H9 (cell line): ENCODE measurements around the gene BCKDHA. TPM values are rescaled to one million over a fixed set of nuclear protein-coding genes. Genes with fewer than 3 reads are reported as not detected.

Experiments
- DNase-seq: peaks from one replicate; pipeline ENCODE4 v3.0.0-alpha.2; 2017
- H2AFZ ChIP-seq: one replicate; pipeline ENCODE4 v1.6.1; 2013; ENCODE audit warnings: mild to moderate bottlenecking, low read length, control low read depth, moderate library complexity
- H2AK5ac ChIP-seq: 2 replicates; pipeline ENCODE4 v1.6.1; 2013; ENCODE audit warnings: low read length, control low read depth, mixed read lengths; ENCODE audit not compliant: insufficient read length
- H2BK120ac ChIP-seq: one replicate; pipeline ENCODE4 v1.6.1; 2013; ENCODE audit warnings: low read depth, mild to moderate bottlenecking, low read length, control low read depth, inconsistent platforms; ENCODE audit not compliant: poor library complexity, severe bottlenecking
- H2BK12ac ChIP-seq: 2 replicates; pipeline ENCODE4 v1.6.1; 2013; ENCODE audit warnings: low read length, control low read depth, mixed read lengths, low read depth; ENCODE audit not compliant: insufficient read length
- H2BK15ac ChIP-seq: 2 replicates; pipeline ENCODE4 v1.6.1; 2013; ENCODE audit warnings: low read depth, low read length, control low read depth
- H2BK20ac ChIP-seq: one replicate; pipeline ENCODE4 v1.6.1; 2013; ENCODE audit warnings: low read depth, mild to moderate bottlenecking, low read length, control low read depth, inconsistent platforms; ENCODE audit not compliant: poor library complexity, severe bottlenecking
- H2BK5ac ChIP-seq: 2 replicates; pipeline ENCODE4 v1.6.1; 2013; ENCODE audit warnings: low read length, control low read depth, mixed read lengths; ENCODE audit not compliant: insufficient read length
- H3K14ac ChIP-seq: 2 replicates; pipeline ENCODE4 v1.6.1; 2013; ENCODE audit warnings: low read length, control low read depth; ENCODE audit not compliant: insufficient read depth
- H3K18ac ChIP-seq: 2 replicates; pipeline ENCODE4 v1.6.1; 2013; ENCODE audit warnings: low read depth, mild to moderate bottlenecking, mixed read lengths, low read length, control low read depth; ENCODE audit not compliant: insufficient read length
- H3K23ac ChIP-seq: 2 replicates; pipeline ENCODE4 v1.6.1; 2013; ENCODE audit warnings: low read length, control low read depth, mixed read lengths, low read depth; ENCODE audit not compliant: insufficient read length
- H3K23me2 ChIP-seq: 2 replicates; pipeline ENCODE4 v1.6.1; 2013; ENCODE audit warnings: low read depth, mild to moderate bottlenecking, mixed read lengths, low read length, control low read depth; ENCODE audit not compliant: insufficient read length, poor library complexity, severe bottlenecking
- H3K27ac ChIP-seq: 2 replicates; pipeline ENCODE4 v1.5.1; 2013; ENCODE audit warnings: low read length, control low read depth, mixed read lengths, low read depth; ENCODE audit not compliant: insufficient read length
- H3K27me3 ChIP-seq: 2 replicates; pipeline ENCODE4 v1.6.1; 2013; ENCODE audit warnings: low read length, control low read depth, inconsistent platforms; ENCODE audit not compliant: insufficient read depth
- H3K4ac ChIP-seq: 2 replicates; pipeline ENCODE4 v1.6.1; 2013; ENCODE audit warnings: low read depth, mild to moderate bottlenecking, control low read depth, inconsistent platforms, low read length, moderate library complexity
- H3K4me1 ChIP-seq: 2 replicates; pipeline ENCODE4 v1.6.1; 2013; ENCODE audit warnings: low read length, control low read depth, inconsistent platforms; ENCODE audit not compliant: insufficient read depth
- H3K4me2 ChIP-seq: 2 replicates; pipeline ENCODE4 v1.6.1; 2013; ENCODE audit warnings: low read length, control low read depth, mixed read lengths; ENCODE audit not compliant: insufficient read length, insufficient read depth
- H3K56ac ChIP-seq: 2 replicates; pipeline ENCODE4 v1.6.1; 2013; ENCODE audit warnings: low read depth, mild to moderate bottlenecking, mixed read lengths, low read length, control low read depth; ENCODE audit not compliant: insufficient read length
- H3K79me1 ChIP-seq: 2 replicates; pipeline ENCODE4 v1.6.1; 2013; ENCODE audit warnings: low read depth, mild to moderate bottlenecking, moderate library complexity, low read length, control low read depth, inconsistent platforms; ENCODE audit not compliant: insufficient read depth, poor library complexity, severe bottlenecking
- H3K79me2 ChIP-seq: 2 replicates; pipeline ENCODE4 v1.6.1; 2013; ENCODE audit warnings: low read length, control low read depth, inconsistent platforms; ENCODE audit not compliant: insufficient read depth
- H3K9ac ChIP-seq: 2 replicates; pipeline ENCODE4 v1.6.1; 2013; ENCODE audit warnings: low read length, control low read depth, mixed read lengths; ENCODE audit not compliant: insufficient read length; ENCODE audit errors: extremely low read depth
- H3K9me3 ChIP-seq: one replicate; pipeline ENCODE4 v1.6.1; 2013; ENCODE audit warnings: low read depth, low read length, inconsistent platforms; ENCODE audit not compliant: control insufficient read depth
- H3T11ph ChIP-seq: one replicate; pipeline ENCODE4 v1.6.1; 2013; ENCODE audit warnings: mild to moderate bottlenecking, low read length, control low read depth, inconsistent platforms
- H4K20me1 ChIP-seq: one replicate; pipeline ENCODE4 v1.6.1; 2013; ENCODE audit not compliant: control insufficient read depth, insufficient read length, insufficient read depth
- H4K5ac ChIP-seq: 2 replicates; pipeline ENCODE4 v1.6.1; 2013; ENCODE audit warnings: low read depth, mild to moderate bottlenecking, mixed read lengths, low read length, control low read depth; ENCODE audit not compliant: insufficient read length
- H4K8ac ChIP-seq: replicated peaks from 2 replicates; pipeline ENCODE4 v1.6.1; 2013; ENCODE audit warnings: low read length, control low read depth, mixed read lengths, low read depth; ENCODE audit not compliant: insufficient read length
- H4K91ac ChIP-seq: 2 replicates; pipeline ENCODE4 v1.6.1; 2013; ENCODE audit warnings: low read depth, mild to moderate bottlenecking, moderate library complexity, mixed read lengths, low read length, control low read depth; ENCODE audit not compliant: insufficient read length
- H3K27ac Mint-ChIP-seq, 3 experiments: 2 replicates in 2 of 3; 3 replicates in 1 of 3; pipeline ENCODE4 v1.8.0; 2020 to 2021; ENCODE audit warnings: mixed read lengths in 3 of 3, mild to moderate bottlenecking in 1 of 3, moderate library complexity in 1 of 3
- H3K27me3 Mint-ChIP-seq: 2 replicates; pipeline ENCODE4 v1.8.0; 2021; ENCODE audit warnings: low read depth, mild to moderate bottlenecking, moderate library complexity, mixed read lengths
- H3K36me3 Mint-ChIP-seq, 3 experiments: 2 replicates in 2 of 3; 3 replicates in 1 of 3; pipeline ENCODE4 v1.8.0; 2020 to 2021; ENCODE audit warnings: low read depth in 3 of 3, mixed read lengths in 3 of 3; ENCODE audit not compliant: insufficient read depth in 1 of 3
- H3K4me1 Mint-ChIP-seq, 2 experiments: 2 replicates each; pipeline ENCODE4 v1.8.0; 2020; ENCODE audit warnings: mixed read lengths in 2 of 2
- H3K4me3 Mint-ChIP-seq, 2 experiments: 2 replicates in 1 of 2; 3 replicates in 1 of 2; pipeline ENCODE4 v1.8.0; 2020 to 2021; ENCODE audit warnings: mild to moderate bottlenecking in 2 of 2, mixed read lengths in 2 of 2, moderate library complexity in 1 of 2
- H3K9me3 Mint-ChIP-seq, 2 experiments: 2 replicates in 1 of 2; 3 replicates in 1 of 2; pipeline ENCODE4 v1.8.0; 2020; ENCODE audit warnings: mild to moderate bottlenecking in 2 of 2, mixed read lengths in 2 of 2, moderate library complexity in 1 of 2
- WGBS: extraction: QIAGEN DNeasy Blood & Tissue Kit; methylation state at CpG from one replicate; pipeline ENCODE4 v1.1.7; 2013; ENCODE audit warnings: missing lambda C conversion rate, low lambda C conversion rate, mixed read lengths; ENCODE audit not compliant: insufficient read length; ENCODE audit errors: extremely low coverage; 5-methylcytosine and 5-hydroxymethylcytosine counted together
- total RNA-seq: library from RNA; stranded (reverse); gene quantifications from 2 replicates; pipeline ENCODE4 v1.2.1, GENCODE V29; 2021
- TF ChIP-seq, protein P1 (sequence below): fragments of 200-600 bp; sonication (generic); conservative IDR thresholded peaks from 3 replicates; pipeline ENCODE4 v1.8.0; 2021; ENCODE audit warnings: antibody characterized with exemption, mild to moderate bottlenecking

BCKDHA gene
- total RNA-seq, 1 experiment from 2014 or later: 21.1 TPM

GRCh38 chr19:41413947-41414346 lies 16.3 kb downstream of the BCKDHA start:
- H3T11ph ChIP-seq: no peak overlapping the region
- no peak overlapping the region for H3K18ac ChIP-seq
- H3K79me1 ChIP-seq: no peaks in the 10 kb centered on the region
- no peak for DNase-seq
- no peak overlapping the region for H4K5ac ChIP-seq
- H2AFZ ChIP-seq: no peak overlapping the region
- no peak overlapping the region for H3K56ac ChIP-seq
- no peak overlapping the region for H3K4me2 ChIP-seq
- H3K36me3 Mint-ChIP-seq: peaks cover 6 to 29% (median 29%) of the 10 kb centered on the region in 3 experiments
- no peaks in the 10 kb centered on the region for H4K20me1 ChIP-seq
- H3K9me3 ChIP-seq: no peaks in the 10 kb centered on the region
- H2BK15ac ChIP-seq: no peak overlapping the region
- H3K79me2 ChIP-seq: no peaks in the 10 kb centered on the region
- no peak overlapping the region for H2AK5ac ChIP-seq
- H3K27me3 Mint-ChIP-seq: no peaks in the 10 kb centered on the region; the same call in 1 of the 2 replicates
- H2BK20ac ChIP-seq: no peak overlapping the region
- no peak overlapping the region for H3K4me3 Mint-ChIP-seq
- H4K8ac ChIP-seq: no peak overlapping the region
- no peaks in the 10 kb centered on the region; the same call in 1 of the 2 replicates for H3K4me1 ChIP-seq
- no peak overlapping the region for H3K14ac ChIP-seq
- no peak overlapping the region for H3K9ac ChIP-seq
- no peak overlapping the region for H3K4ac ChIP-seq
- no peaks in the 10 kb centered on the region for H3K9me3 Mint-ChIP-seq
- peaks cover 0 to 6% of the 10 kb centered on the region in 2 experiments; a peak in 2 of 4 replicates for H3K4me1 Mint-ChIP-seq
- H3K27ac ChIP-seq: no peak overlapping the region
- no peak overlapping the region for H2BK12ac ChIP-seq
- H3K23me2 ChIP-seq: peaks cover 4% of the 10 kb centered on the region
- H2BK120ac ChIP-seq: no peak overlapping the region
- no peak overlapping the region for H2BK5ac ChIP-seq
- TF ChIP-seq, protein P1, sequence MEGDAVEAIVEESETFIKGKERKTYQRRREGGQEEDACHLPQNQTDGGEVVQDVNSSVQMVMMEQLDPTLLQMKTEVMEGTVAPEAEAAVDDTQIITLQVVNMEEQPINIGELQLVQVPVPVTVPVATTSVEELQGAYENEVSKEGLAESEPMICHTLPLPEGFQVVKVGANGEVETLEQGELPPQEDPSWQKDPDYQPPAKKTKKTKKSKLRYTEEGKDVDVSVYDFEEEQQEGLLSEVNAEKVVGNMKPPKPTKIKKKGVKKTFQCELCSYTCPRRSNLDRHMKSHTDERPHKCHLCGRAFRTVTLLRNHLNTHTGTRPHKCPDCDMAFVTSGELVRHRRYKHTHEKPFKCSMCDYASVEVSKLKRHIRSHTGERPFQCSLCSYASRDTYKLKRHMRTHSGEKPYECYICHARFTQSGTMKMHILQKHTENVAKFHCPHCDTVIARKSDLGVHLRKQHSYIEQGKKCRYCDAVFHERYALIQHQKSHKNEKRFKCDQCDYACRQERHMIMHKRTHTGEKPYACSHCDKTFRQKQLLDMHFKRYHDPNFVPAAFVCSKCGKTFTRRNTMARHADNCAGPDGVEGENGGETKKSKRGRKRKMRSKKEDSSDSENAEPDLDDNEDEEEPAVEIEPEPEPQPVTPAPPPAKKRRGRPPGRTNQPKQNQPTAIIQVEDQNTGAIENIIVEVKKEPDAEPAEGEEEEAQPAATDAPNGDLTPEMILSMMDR: no peak
- H4K91ac ChIP-seq: no peak overlapping the region
- H3K27me3 ChIP-seq: no peaks in the 10 kb centered on the region
- peak overlapping the region in 2 of 3 experiments; percentile 44 to 63; a peak in 1 of 7 replicates for H3K27ac Mint-ChIP-seq
- no CpG with 5 or more reads among the region's 10 CpGs for WGBS
- no peak overlapping the region for H3K23ac ChIP-seq
